T-helper 1 cell treated with Interleukin-12 subunit alpha and Interleukin-12 subunit beta and Interleukin-4 antibody, amounts not matched to agents 30 ng/mL and 1 ng/mL, for 36 hours (primary cell): Measurements from ENCODE around the gene ZNF683. TPM values are rescaled to one million over a fixed set of nuclear protein-coding genes. Genes with fewer than 3 reads are reported as not detected.
"Not testable (repeated sequence)": the region's sequence is repeated elsewhere in the genome, so short reads cannot be mapped to it uniquely, and the experiment has no call there.

Experiments used
- intact Hi-C: fragments of 100-400 bp; cut with micrococcal nuclease; formaldehyde crosslinking; loops from one replicate; pipeline ENCODE4 v1.15.1; 2024
- total RNA-seq: library from RNA; stranded (reverse); gene quantifications from 2 replicates; pipeline ENCODE4 v1.2.3, GENCODE V29; 2022

ZNF683 gene
- total RNA-seq, 1 donor from 2014 or later: not detected

- intact Hi-C loops: no loop called here
Observed at GRCh38 chr1:26387447-26387846, 14.9 kb upstream of the ZNF683 start.

GRCh38 chr1:26385063-26385462, 12.5 kb upstream of the ZNF683 start:
- intact Hi-C loops: not testable (repeated sequence)

- intact Hi-C loops: no loop called here
Observed at GRCh38 chr1:26384076-26384475, 11.5 kb upstream of the ZNF683 start.

- intact Hi-C loops: loop anchor here (1.0 to 2.0 kb wide), 7 partner anchors 16 to 92 kb away; partner anchors contain the start of gene DHDDS
Observed at GRCh38 chr1:26378879-26379251, 6.3 kb upstream of the ZNF683 start.

- intact Hi-C loops: loop anchor here (1.0 to 2.0 kb wide), 7 partner anchors 15 to 91 kb away; partner anchors contain the start of gene DHDDS
Observed at GRCh38 chr1:26378088-26378878, 5.7 kb upstream of the ZNF683 start.

GRCh38 chr1:26376050-26376449, 3.5 kb upstream of the ZNF683 start:
- intact Hi-C loops: no loop called here

GRCh38 chr1:26375081-26375480, 2.5 kb upstream of the ZNF683 start:
- intact Hi-C loops: no loop called here

GRCh38 chr1:26374361-26374760, 1.8 kb upstream of the ZNF683 start:
- intact Hi-C loops: not testable (repeated sequence)

GRCh38 chr1:26373789-26374188, 1.2 kb upstream of the ZNF683 start:
- intact Hi-C loops: loop anchor here (1.0 kb wide), 1 partner anchor 37 kb away; no protein-coding TSS in a partner anchor

- intact Hi-C loops: loop anchor here (1.0 kb wide), 1 partner anchor 37 kb away; no protein-coding TSS in a partner anchor
Observed at GRCh38 chr1:26373281-26373680, 731 bp upstream of the ZNF683 start.

- intact Hi-C loops: no loop called here
Observed at GRCh38 chr1:26372039-26372438, 511 bp downstream of the ZNF683 start.

GRCh38 chr1:26370591-26371382, 1.8 kb downstream of the ZNF683 start:
- intact Hi-C loops: no loop called here

GRCh38 chr1:26368486-26368885, 4.1 kb downstream of the ZNF683 start:
- intact Hi-C loops: no loop called here

- intact Hi-C loops: no loop called here
Observed at GRCh38 chr1:26368006-26368405, 4.5 kb downstream of the ZNF683 start.

GRCh38 chr1:26367441-26367840, 5.1 kb downstream of the ZNF683 start:
- intact Hi-C loops: no loop called here

- intact Hi-C loops: no loop called here
Observed at GRCh38 chr1:26364956-26365355, 7.6 kb downstream of the ZNF683 start.

- intact Hi-C loops: loop anchor here (1.0 to 2.0 kb wide), 7 partner anchors 15 to 87 kb away; no protein-coding TSS in a partner anchor
Observed at GRCh38 chr1:26363549-26364448, 8.8 kb downstream of the ZNF683 start.

- intact Hi-C loops: loop anchor here (2.0 kb wide), 1 partner anchor 54 kb away; no protein-coding TSS in a partner anchor
Observed at GRCh38 chr1:26362331-26362730, 10.2 kb downstream of the ZNF683 start.

GRCh38 chr1:26361605-26362122, 10.9 kb downstream of the ZNF683 start:
- intact Hi-C loops: loop anchor here (2.0 kb wide), 1 partner anchor 55 kb away; no protein-coding TSS in a partner anchor

- intact Hi-C loops: no loop called here
Observed at GRCh38 chr1:26360807-26361604, 11.5 kb downstream of the ZNF683 start.
